ENCODE data around the gene NCKAP5.

NCKAP5 gene

GRCh38 chr2:133293544-133294353, 274.5 kb downstream of the NCKAP5 start:
- TF ChIP-seq, protein P1, sequence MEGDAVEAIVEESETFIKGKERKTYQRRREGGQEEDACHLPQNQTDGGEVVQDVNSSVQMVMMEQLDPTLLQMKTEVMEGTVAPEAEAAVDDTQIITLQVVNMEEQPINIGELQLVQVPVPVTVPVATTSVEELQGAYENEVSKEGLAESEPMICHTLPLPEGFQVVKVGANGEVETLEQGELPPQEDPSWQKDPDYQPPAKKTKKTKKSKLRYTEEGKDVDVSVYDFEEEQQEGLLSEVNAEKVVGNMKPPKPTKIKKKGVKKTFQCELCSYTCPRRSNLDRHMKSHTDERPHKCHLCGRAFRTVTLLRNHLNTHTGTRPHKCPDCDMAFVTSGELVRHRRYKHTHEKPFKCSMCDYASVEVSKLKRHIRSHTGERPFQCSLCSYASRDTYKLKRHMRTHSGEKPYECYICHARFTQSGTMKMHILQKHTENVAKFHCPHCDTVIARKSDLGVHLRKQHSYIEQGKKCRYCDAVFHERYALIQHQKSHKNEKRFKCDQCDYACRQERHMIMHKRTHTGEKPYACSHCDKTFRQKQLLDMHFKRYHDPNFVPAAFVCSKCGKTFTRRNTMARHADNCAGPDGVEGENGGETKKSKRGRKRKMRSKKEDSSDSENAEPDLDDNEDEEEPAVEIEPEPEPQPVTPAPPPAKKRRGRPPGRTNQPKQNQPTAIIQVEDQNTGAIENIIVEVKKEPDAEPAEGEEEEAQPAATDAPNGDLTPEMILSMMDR (IDR thresholded peaks at IDR 0.05; ENCODE audit: low read depth, low read length, missing control alignments) = no peak
- in situ Hi-C loops (cut with HindIII; ENCODE audit: low sequenced_read_pairs) = no loop called here
- no peak for DNase-seq (ENCODE audit: low read depth)
- H3K4me3 ChIP-seq (ENCODE audit: low read depth, low read length) = no peak overlapping the region

- no peak for DNase-seq (ENCODE audit: low read depth)
- TF ChIP-seq, protein P1 (IDR thresholded peaks at IDR 0.05; ENCODE audit: low read depth, low read length, missing control alignments) = no peak
- in situ Hi-C loops (cut with HindIII; ENCODE audit: low sequenced_read_pairs) = no loop called here
These were observed 276.0 kb downstream of the NCKAP5 start for GRCh38 chr2:133292259-133292658.

GRCh38 chr2:133287709-133288108, 280.6 kb downstream of the NCKAP5 start:
- in situ Hi-C loops (cut with HindIII; ENCODE audit: low sequenced_read_pairs) = no loop called here
- TF ChIP-seq, protein P1 (IDR thresholded peaks at IDR 0.05; ENCODE audit: low read depth, low read length, missing control alignments) = no peak
- peak; percentile 6 for DNase-seq (ENCODE audit: low read depth)
- no peak overlapping the region for H3K4me3 ChIP-seq (ENCODE audit: low read depth, low read length)

More at GRCh38 chr2:133292259-133292658, 276.0 kb downstream of the NCKAP5 start:
- no peak overlapping the region for H3K4me3 ChIP-seq (ENCODE audit: low read depth, low read length)

- in situ Hi-C loops (cut with HindIII; ENCODE audit: low sequenced_read_pairs) = no loop called here
These were observed 281.8 kb downstream of the NCKAP5 start for GRCh38 chr2:133286326-133286922.

DNA sequence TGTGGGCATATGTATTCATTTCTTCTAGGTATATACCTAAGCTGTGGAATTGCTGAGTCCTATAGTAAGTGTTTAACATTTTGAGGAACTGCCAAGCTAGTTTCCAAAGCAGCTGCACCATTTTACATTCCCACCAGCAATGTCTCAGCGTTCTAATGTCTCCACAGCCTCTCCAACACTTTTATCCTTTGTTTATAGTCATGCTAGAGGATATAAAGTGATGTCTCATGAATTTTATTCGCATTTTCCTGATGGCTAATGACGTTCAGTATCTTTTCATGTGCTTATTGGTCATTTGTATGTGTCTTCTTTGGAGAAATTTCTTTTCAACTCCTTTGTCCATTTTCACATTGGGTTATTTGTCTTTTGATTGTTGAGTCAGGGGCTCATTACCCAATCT, 295.2 kb downstream of the NCKAP5 start:
- H3K4me3 ChIP-seq (ENCODE audit: low read depth, low read length) = no peak overlapping the region
- in situ Hi-C loops (cut with HindIII; ENCODE audit: low sequenced_read_pairs) = no loop called here
- TF ChIP-seq, protein P1 (IDR thresholded peaks at IDR 0.05; ENCODE audit: low read depth, low read length, missing control alignments) = no peak
- DNase-seq (ENCODE audit: low read depth) = no peak

More at GRCh38 chr2:133286326-133286922, 281.8 kb downstream of the NCKAP5 start:
- TF ChIP-seq, protein P1 (IDR thresholded peaks at IDR 0.05; ENCODE audit: low read depth, low read length, missing control alignments) = no peak
- DNase-seq (ENCODE audit: low read depth) = no peak
- H3K4me3 ChIP-seq (ENCODE audit: low read depth, low read length) = no peak overlapping the region

DNA sequence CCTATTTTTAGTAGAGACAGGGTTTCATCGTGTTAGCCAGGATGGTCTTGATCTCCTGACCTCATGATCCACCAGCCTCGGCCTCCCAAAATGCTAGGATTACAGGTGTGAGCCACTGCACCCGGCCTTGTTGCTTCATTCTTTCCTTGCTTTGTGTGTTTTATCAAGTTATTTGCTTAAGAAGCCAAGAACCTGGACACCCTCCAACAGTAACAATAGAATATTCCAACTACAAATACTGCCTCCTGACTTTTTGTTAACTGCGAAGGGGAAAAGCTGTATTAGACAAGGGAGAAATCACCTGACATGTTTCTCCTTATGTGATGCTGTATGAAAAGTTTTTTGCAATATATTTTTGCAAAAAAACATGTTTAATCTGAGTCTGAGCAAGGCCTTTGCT, 297.2 kb downstream of the NCKAP5 start:
- peak; percentile 49 for DNase-seq (ENCODE audit: low read depth)
- TF ChIP-seq, protein P1 (IDR thresholded peaks at IDR 0.05; ENCODE audit: low read depth, low read length, missing control alignments) = no peak
- in situ Hi-C loops (cut with HindIII; ENCODE audit: low sequenced_read_pairs) = no loop called here
- H3K4me3 ChIP-seq (ENCODE audit: low read depth, low read length) = no peak overlapping the region
